Measurements from ENCODE around the gene AFF3.

The AFF3 gene

GRCh38 chr2:99811544-99811943 is 330.8 kb downstream of the AFF3 start:
- DNase-seq: no peak

- DNase-seq: no peak
Measured at GRCh38 chr2:99810225-99810624, 332.2 kb downstream of the AFF3 start.

GRCh38 chr2:99809259-99809900 is 333.0 kb downstream of the AFF3 start:
- DNase-seq: no peak

GRCh38 chr2:99808361-99809200 is 333.8 kb downstream of the AFF3 start:
- no peak for DNase-seq

GRCh38 chr2:99806758-99807157 is 335.6 kb downstream of the AFF3 start:
- DNase-seq: no peak

GRCh38 chr2:99805930-99806476 is 336.4 kb downstream of the AFF3 start:
- no peak for DNase-seq

- no peak for DNase-seq
Measured at GRCh38 chr2:99803846-99804245, 338.5 kb downstream of the AFF3 start.

- DNase-seq: no peak
Measured at GRCh38 chr2:99802734-99803133, 339.7 kb downstream of the AFF3 start.

GRCh38 chr2:99801327-99801901 is 341.0 kb downstream of the AFF3 start:
- no peak for DNase-seq

GRCh38 chr2:99797475-99797874 is 344.9 kb downstream of the AFF3 start:
- no peak for DNase-seq

GRCh38 chr2:99794414-99794813 is 348.0 kb downstream of the AFF3 start:
- DNase-seq: no peak

GRCh38 chr2:99793022-99793421 is 349.4 kb downstream of the AFF3 start:
- no peak for DNase-seq

- DNase-seq: no peak
Measured at GRCh38 chr2:99789849-99790248, 352.5 kb downstream of the AFF3 start.

- DNase-seq: no peak
Measured at GRCh38 chr2:99787769-99788382, 354.5 kb downstream of the AFF3 start.

GRCh38 chr2:99786636-99787390 is 355.6 kb downstream of the AFF3 start:
- DNase-seq: no peak

GRCh38 chr2:99784946-99785345 is 357.4 kb downstream of the AFF3 start:
- DNase-seq: no peak

- DNase-seq: no peak
Measured at GRCh38 chr2:99784282-99784681, 358.1 kb downstream of the AFF3 start.

GRCh38 chr2:99780276-99780675 is 362.1 kb downstream of the AFF3 start:
- no peak for DNase-seq

GRCh38 chr2:99779276-99779675 is 363.1 kb downstream of the AFF3 start:
- no peak for DNase-seq

- DNase-seq: no peak
Measured at GRCh38 chr2:99777656-99778290, 364.6 kb downstream of the AFF3 start.

- DNase-seq: no peak
Measured at GRCh38 chr2:99776906-99777646, 365.3 kb downstream of the AFF3 start.
